K562 (cell line): ENCODE results near the gene LINGO4. TPM values are rescaled to one million over a fixed set of nuclear protein-coding genes. Genes with fewer than 3 reads are reported as not detected.

Experiments
- ATAC-seq: fragments of 200-7000 bp; cut with Tn5 transposase; 3 replicates; pipeline ENCODE4 v1.9.1; 2020; ENCODE audit warnings: moderate library complexity
- BruUV-seq: library from RNA; stranded (reverse); fragments of 400-500 nt; replicated peaks from 2 replicates; lab custom pipeline; 2021; lab: Mats Ljungman, UMichigan
- CTCF ChIA-PET: fragments of 300-600 bp; formaldehyde crosslinking; extraction: SDS; loops from one replicate; lab custom pipeline; 2021; ENCODE audit warnings: low intra/inter-chr PET ratio; lab: Yijun Ruan, JAX
- POLR2A ChIA-PET: fragments of 300-600, 350-650 bp; sonication (Branson Sonifier 250); formaldehyde crosslinking; extraction: SDS; loops from one replicate; lab custom pipeline; 2021; ENCODE audit warnings: antibody characterized with exemption, inconsistent platforms; lab: Yijun Ruan, JAX
- DNase-seq, 4 experiments: peaks; one replicate each; pipeline versions ENCODE4 v3.0.0 to v3.0.0-alpha.2; 2011 to 2018; ENCODE audit warnings: low spot score in 3 of 4, mixed read lengths in 3 of 4; ENCODE audit errors: extremely low read depth in 1 of 4
- FAIRE-seq: peaks from 2 replicates; lab custom pipeline; 2011; peaks lifted over from hg19 to GRCh38; lab: Jason Lieb, UNC
- H2AFZ ChIP-seq: 2 replicates; pipeline ENCODE4 v1.6.0; 2011; ENCODE audit warnings: low read depth, low read length, control low read depth, inconsistent platforms
- H3K27ac ChIP-seq: fragments of 200-600 bp; 3 replicates; pipeline ENCODE4 v1.8.0; 2011; ENCODE audit warnings: low read depth, mild to moderate bottlenecking, control low read depth, inconsistent platforms, low read length, moderate library complexity, mixed read lengths; ENCODE audit errors: extremely low read depth
- H3K27me3 ChIP-seq, 2 experiments: fragments of 300-600 bp in 1 of 2; 2 replicates in 1 of 2; 3 replicates in 1 of 2; pipeline versions ENCODE4 v1.6.0 to v1.8.0; 2011; ENCODE audit warnings: inconsistent platforms in 2 of 2, low read length in 2 of 2, mild to moderate bottlenecking in 1 of 2, mixed read lengths in 1 of 2, moderate library complexity in 1 of 2; ENCODE audit not compliant: control insufficient read depth in 2 of 2, insufficient read depth in 2 of 2
- H3K36me3 ChIP-seq: fragments of 300-600 bp; 3 replicates; pipeline ENCODE4 v1.8.0; 2011; ENCODE audit warnings: mild to moderate bottlenecking, low read length, inconsistent platforms; ENCODE audit not compliant: control insufficient read depth, insufficient read depth
- H3K4me1 ChIP-seq, 2 experiments: fragments of 200-600 bp in 1 of 2; replicated peaks in 1 of 2; 2 replicates in 1 of 2; 3 replicates in 1 of 2; pipeline versions ENCODE4 v1.5.1 to v1.8.0; 2011; ENCODE audit warnings: inconsistent platforms in 2 of 2, low read length in 2 of 2, mild to moderate bottlenecking in 1 of 2, mixed read lengths in 1 of 2, moderate library complexity in 1 of 2; ENCODE audit not compliant: control insufficient read depth in 2 of 2, insufficient read depth in 2 of 2
- H3K4me2 ChIP-seq: 2 replicates; pipeline ENCODE4 v1.6.1; 2011; ENCODE audit warnings: low read length, control low read depth, inconsistent platforms, mixed read lengths; ENCODE audit not compliant: insufficient read depth
- H3K4me3 ChIP-seq: fragments of 200-600 bp; sonication (generic), shearing (Covaris generic); 2 replicates; pipeline ENCODE4 v1.5.1; 2016; ENCODE audit warnings: control low read depth, inconsistent platforms
- H3K79me2 ChIP-seq: fragments of 200-600 bp; 3 replicates; pipeline ENCODE4 v1.8.0; 2011; ENCODE audit warnings: low read length, inconsistent platforms; ENCODE audit not compliant: control insufficient read depth, insufficient read depth
- H3K9ac ChIP-seq, 2 experiments: 2 replicates each; pipeline versions ENCODE4 v1.6.0 to v1.6.1; 2011; ENCODE audit warnings: low read depth in 2 of 2, low read length in 2 of 2, control low read depth in 1 of 2, inconsistent platforms in 1 of 2, mild to moderate bottlenecking in 1 of 2, mixed read lengths in 1 of 2; ENCODE audit not compliant: insufficient read depth in 1 of 2
- H3K9me1 ChIP-seq: one replicate; pipeline ENCODE4 v1.6.0; 2011; ENCODE audit warnings: inconsistent platforms, mild to moderate bottlenecking, low read length, moderate library complexity; ENCODE audit not compliant: control insufficient read depth, insufficient read depth
- H3K9me3 ChIP-seq: replicated peaks from 2 replicates; pipeline ENCODE4 v1.5.1; 2011; ENCODE audit warnings: low read depth, low read length, inconsistent platforms; ENCODE audit not compliant: control insufficient read depth, insufficient read depth
- H4K20me1 ChIP-seq: replicated peaks from 2 replicates; pipeline ENCODE4 v1.6.1; 2011; ENCODE audit warnings: low read length, inconsistent platforms, mixed read lengths; ENCODE audit not compliant: control insufficient read depth, insufficient read depth
- CBX2 ChIP-seq: fragments of 200-600 bp; sonication (generic); IDR thresholded peaks from one replicate; pipeline ENCODE4 v1.6.1; 2012; ENCODE audit warnings: mild to moderate bottlenecking, low read length, inconsistent platforms; ENCODE audit not compliant: insufficient read depth, poor library complexity, severe bottlenecking
- COPS2 ChIP-seq: fragments of 450-650 bp; conservative IDR thresholded peaks from 2 replicates; pipeline ENCODE4 v1.6.1; 2016; ENCODE audit warnings: mild to moderate bottlenecking, moderate library complexity
- DMBX1 ChIP-seq: fragments of 250-450 bp; sonication (Bioruptor Pico); IDR thresholded peaks from 2 replicates; pipeline ENCODE4 v1.8.0; 2022; ENCODE audit warnings: inconsistent platforms, mild to moderate bottlenecking, moderate library complexity, borderline replicate concordance
- IRF2 ChIP-seq: sonication (generic); formaldehyde crosslinking; IDR thresholded peaks from 2 replicates; pipeline ENCODE4 v1.8.1; 2022; ENCODE audit warnings: mild to moderate bottlenecking, missing genetic modification reagents
- KDM5B ChIP-seq: fragments of 200-600 bp; sonication (generic); IDR thresholded peaks from 2 replicates; pipeline ENCODE4 v1.6.1; 2012; ENCODE audit warnings: low read depth, mild to moderate bottlenecking, moderate library complexity, low read length, control low read depth, inconsistent platforms; ENCODE audit not compliant: insufficient replicate concordance
- MIER1 ChIP-seq: fragments of 450-650 bp; IDR thresholded peaks from 2 replicates; pipeline ENCODE4 v1.6.1; 2016; ENCODE audit warnings: antibody characterized with exemption, mild to moderate bottlenecking, low read depth
- NCOA4 ChIP-seq: fragments of 450-650 bp; IDR thresholded peaks from 2 replicates; pipeline ENCODE4 v1.6.1; 2018; ENCODE audit warnings: mild to moderate bottlenecking; ENCODE audit not compliant: partially characterized antibody
- NELFE ChIP-seq: IDR thresholded peaks from 2 replicates; pipeline ENCODE4 v1.6.1; 2011; ENCODE audit warnings: mild to moderate bottlenecking; ENCODE audit not compliant: insufficient read depth, insufficient read length
- NRF1 ChIP-seq, 2 experiments: fragments of 450-650 bp; IDR thresholded peaks in 1 of 2; conservative IDR thresholded peaks in 1 of 2; 2 replicates each; pipeline ENCODE4 v1.6.1; 2014; ENCODE audit warnings: mild to moderate bottlenecking in 2 of 2
- PTBP1 ChIP-seq: fragments of 200-400 bp; formaldehyde crosslinking; IDR thresholded peaks from 2 replicates; pipeline ENCODE4 v1.6.1; 2017; ENCODE audit warnings: low read depth, low read length
- TRIM25 ChIP-seq: fragments of 450-650 bp; IDR thresholded peaks from 2 replicates; pipeline ENCODE4 v1.7.0; 2016; ENCODE audit warnings: borderline replicate concordance
- ZBTB34 ChIP-seq: fragments of 250-450 bp; sonication (Bioruptor Pico); IDR thresholded peaks from 2 replicates; pipeline ENCODE4 v1.8.0; 2021; ENCODE audit warnings: mild to moderate bottlenecking, moderate library complexity
- WGBS: fragments of 100-300 bp; shearing (Covaris generic); methylation state at CpG from one replicate; pipeline ENCODE4 v1.1.6; 2016; ENCODE audit warnings: low coverage, mixed read lengths; ENCODE audit not compliant: insufficient coverage; ENCODE audit errors: missing lambda C conversion rate; 5-methylcytosine and 5-hydroxymethylcytosine counted together
- in situ Hi-C: fragments of 300-500 bp; cut with MboI; formaldehyde crosslinking; loops from 4 replicates; pipeline ENCODE4 v1.15.0; 2018; ENCODE audit warnings: inconsistent platforms, mixed read lengths
- intact Hi-C: fragments of 100-400 bp; cut with micrococcal nuclease; formaldehyde crosslinking; loops from 2 replicates; pipeline ENCODE4 v1.14.2; 2022
- polyA plus RNA-seq, 8 experiments: library from polyadenylated mRNA; depleted of rRNA in 4 of 8; stranded (reverse) in 5 of 8; unstranded in 3 of 8; fragments of >200 nt; fragmentation: Nextera tagmentation in 2 of 8; fragmentation: Illumina TruSeq in 1 of 8; extraction: Ambion mirVana in 2 of 8; extraction: Trizol in 1 of 8; gene quantifications; 2 replicates each; pipeline versions ENCODE4 v1.2.1 to v1.2.3, GENCODE V29; 2011 to 2014; ENCODE audit warnings: inconsistent platforms in 1 of 8, missing spikeins in 1 of 8
- total RNA-seq, 7 experiments: library from RNA; depleted of rRNA in 6 of 7; stranded (reverse); fragments of >200 nt in 6 of 7; fragmentation: Illumina TruSeq in 2 of 7; extraction: Trizol in 2 of 7; gene quantifications; 2 replicates each; pipeline versions ENCODE4 v1.2.1 to v1.2.3, GENCODE V29; 2011 to 2021; ENCODE audit warnings: low replicate concordance in 1 of 7

Gene LINGO4
- total and polyA plus RNA-seq, 9 of the 15 experiments (the other 6 are each of a cell fraction or from before 2014, with no cell fraction given), result not detected

GRCh38 chr1:151831605-151832004 is 26.4 kb upstream of the LINGO4 start, which contains the start of gene RORC:
Gene RORC, minus strand, starts transcription at chr1:151831802. Its CDS starts 38 bp downstream, at chr1:151831764.
- peaks cover 5 to 27% of the 10 kb centered on the region in 2 experiments for H3K4me1 ChIP-seq
- BruUV-seq, result no TSS peak
- 33% methylated on average over 5 of the region's 5 CpGs for WGBS
- H3K9me3 ChIP-seq, result no peaks in the 10 kb centered on the region
- no peaks in the 10 kb centered on the region for H4K20me1 ChIP-seq
- no peaks in the 10 kb centered on the region for H3K79me2 ChIP-seq
- intact Hi-C loops (no loop called here), in situ Hi-C loops (loop anchor here (5.0 kb wide), 1 partner anchor 134 kb away; no protein-coding TSS in a partner anchor)
- H3K4me3 ChIP-seq, result no peak within 1 kb of the TSS
- peak within 1 kb of the TSS; percentile 67; the same call in 1 of the 2 replicates for H2AFZ ChIP-seq
- peak within 1 kb of the TSS; percentile 49 for H3K4me2 ChIP-seq
- CTCF ChIA-PET, result no interaction called here
- peak within 1 kb of the TSS in 1 of 2 experiments; percentile 85; a peak in 2 of 4 replicates for H3K9ac ChIP-seq
- POLR2A ChIA-PET, result interaction anchor here (0.5 kb wide), 1 partner anchor 252 kb away, joined by 3 read pairs; no protein-coding TSS in a partner anchor
- H3K27ac ChIP-seq, result no peak within 1 kb of the TSS
- TF ChIP-seq KDM5B (no peak), NCOA4 (no peak), NELFE (no peak), CBX2 (no peak), MIER1 (no peak), IRF2 (CRISPR knock-in tag) (no peak), COPS2 (no peak), DMBX1 (no peak), ZBTB34 (no peak), NRF1 (conservative IDR thresholded peaks at IDR 0.05 in 1 of 2, IDR thresholded peaks at IDR 0.05 in 1 of 2) (no peak), PTBP1 (no peak), TRIM25 (no peak)
- peaks cover 3% of the 10 kb centered on the region for H3K9me1 ChIP-seq
- H3K36me3 ChIP-seq, result no peaks in the 10 kb centered on the region
- DNase-seq (no peak), ATAC-seq (no peak), FAIRE-seq (no peak)
- no peaks in the 10 kb centered on the region; a peak in 2 of 5 replicates for H3K27me3 ChIP-seq
